ENCODE results near the gene NOTO.

NOTO gene

DNA sequence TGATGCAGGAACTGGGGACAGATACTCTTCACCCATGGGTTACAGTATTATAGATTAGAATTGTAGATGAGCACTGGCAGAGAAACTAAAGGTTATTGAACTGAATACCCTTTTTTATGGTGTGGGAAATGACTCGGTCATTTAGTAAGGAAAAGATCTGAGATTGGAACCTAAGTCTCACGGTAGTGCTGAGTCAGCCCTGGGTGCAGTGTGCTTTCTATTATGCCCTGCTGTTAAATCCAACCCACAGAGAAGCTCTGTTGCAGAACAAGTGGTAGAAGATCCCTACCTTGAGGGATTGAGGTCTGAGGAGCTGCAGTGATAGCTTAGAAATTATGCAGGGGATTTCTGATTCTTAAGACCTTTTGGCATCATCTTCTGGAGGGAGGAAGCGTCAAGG, 44.5 kb downstream of the NOTO start:
- TF ChIP-seq EZH2phosphoT487 (IDR thresholded peaks at IDR 0.05; ENCODE audit: low read depth) = no peak
- TF ChIP-seq, protein P1, sequence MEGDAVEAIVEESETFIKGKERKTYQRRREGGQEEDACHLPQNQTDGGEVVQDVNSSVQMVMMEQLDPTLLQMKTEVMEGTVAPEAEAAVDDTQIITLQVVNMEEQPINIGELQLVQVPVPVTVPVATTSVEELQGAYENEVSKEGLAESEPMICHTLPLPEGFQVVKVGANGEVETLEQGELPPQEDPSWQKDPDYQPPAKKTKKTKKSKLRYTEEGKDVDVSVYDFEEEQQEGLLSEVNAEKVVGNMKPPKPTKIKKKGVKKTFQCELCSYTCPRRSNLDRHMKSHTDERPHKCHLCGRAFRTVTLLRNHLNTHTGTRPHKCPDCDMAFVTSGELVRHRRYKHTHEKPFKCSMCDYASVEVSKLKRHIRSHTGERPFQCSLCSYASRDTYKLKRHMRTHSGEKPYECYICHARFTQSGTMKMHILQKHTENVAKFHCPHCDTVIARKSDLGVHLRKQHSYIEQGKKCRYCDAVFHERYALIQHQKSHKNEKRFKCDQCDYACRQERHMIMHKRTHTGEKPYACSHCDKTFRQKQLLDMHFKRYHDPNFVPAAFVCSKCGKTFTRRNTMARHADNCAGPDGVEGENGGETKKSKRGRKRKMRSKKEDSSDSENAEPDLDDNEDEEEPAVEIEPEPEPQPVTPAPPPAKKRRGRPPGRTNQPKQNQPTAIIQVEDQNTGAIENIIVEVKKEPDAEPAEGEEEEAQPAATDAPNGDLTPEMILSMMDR (IDR thresholded peaks at IDR 0.05; ENCODE audit: low read depth, low read length) = no peak
- peaks cover 80% of the 10 kb centered on the region for H3K36me3 ChIP-seq (replicated peaks; ENCODE audit: low read depth, low read length)
- no peaks in the 10 kb centered on the region for H3K4me1 ChIP-seq (ENCODE audit: low read length)
- no peak overlapping the region for H2AFZ ChIP-seq (ENCODE audit: low read depth, low read length)
- H3K27me3 ChIP-seq (ENCODE audit: low read depth, low read length) = no peaks in the 10 kb centered on the region
- H3K79me2 ChIP-seq (ENCODE audit: low read length) = peaks cover 44% of the 10 kb centered on the region
- no peak overlapping the region for H3K9ac ChIP-seq (ENCODE audit: low read length)
- no peak overlapping the region for H3K4me2 ChIP-seq (ENCODE audit: low read length)
- 0 out of 2 replicates have a peak, but pooled peaks cover 7% of the 10 kb centered on the region for H4K20me1 ChIP-seq (ENCODE audit: insufficient read depth, low read length)
- H3K27ac ChIP-seq (ENCODE audit: low read length) = no peak overlapping the region
- H3K9me3 ChIP-seq (ENCODE audit: insufficient read depth, low read length) = no peaks in the 10 kb centered on the region
- H3K4me3 ChIP-seq (ENCODE audit: low read length) = no peak overlapping the region

DNA sequence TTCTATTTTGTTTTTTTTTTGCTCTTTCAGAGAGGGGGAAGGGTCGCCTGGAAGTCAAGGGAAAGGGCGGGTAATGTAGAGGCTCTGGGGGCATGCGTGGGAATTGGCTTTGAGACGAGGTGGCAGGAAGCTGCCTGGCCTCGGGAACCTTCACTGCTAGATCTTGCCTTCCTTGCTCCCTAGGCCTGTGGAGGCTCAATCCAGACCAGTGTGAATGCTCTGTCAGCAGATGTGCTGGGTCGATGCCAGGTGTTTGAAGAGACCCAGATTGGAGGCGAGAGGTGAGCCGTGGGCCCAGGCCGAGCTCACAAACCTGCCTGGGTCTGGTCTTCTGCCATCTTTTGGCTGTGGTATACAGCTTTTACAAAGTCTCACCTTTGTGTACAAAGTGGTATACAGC, 47.3 kb downstream of the NOTO start:
- Histone ChIP-seq H3K4me1 (ENCODE audit: low read length) (no peaks in the 10 kb centered on the region), H3K4me3 (ENCODE audit: low read length) (no peak overlapping the region), H3K4me2 (ENCODE audit: low read length) (no peak overlapping the region), H3K27ac (ENCODE audit: low read length) (no peak overlapping the region), H2AFZ (ENCODE audit: low read depth, low read length) (no peak overlapping the region), H3K79me2 (ENCODE audit: low read length) (peaks cover 26% of the 10 kb centered on the region), H3K9me3 (ENCODE audit: insufficient read depth, low read length) (no peaks in the 10 kb centered on the region), H3K27me3 (ENCODE audit: low read depth, low read length) (no peaks in the 10 kb centered on the region), H3K36me3 (replicated peaks; ENCODE audit: low read depth, low read length) (peaks cover 85% of the 10 kb centered on the region), H4K20me1 (ENCODE audit: insufficient read depth, low read length) (0 out of 2 replicates have a peak, but pooled peaks cover 7% of the 10 kb centered on the region), H3K9ac (ENCODE audit: low read length) (no peak overlapping the region)
- TF ChIP-seq EZH2phosphoT487 (IDR thresholded peaks at IDR 0.05; ENCODE audit: low read depth) = no peak
- TF ChIP-seq, protein P1 (IDR thresholded peaks at IDR 0.05; ENCODE audit: low read depth, low read length) = no peak

DNA sequence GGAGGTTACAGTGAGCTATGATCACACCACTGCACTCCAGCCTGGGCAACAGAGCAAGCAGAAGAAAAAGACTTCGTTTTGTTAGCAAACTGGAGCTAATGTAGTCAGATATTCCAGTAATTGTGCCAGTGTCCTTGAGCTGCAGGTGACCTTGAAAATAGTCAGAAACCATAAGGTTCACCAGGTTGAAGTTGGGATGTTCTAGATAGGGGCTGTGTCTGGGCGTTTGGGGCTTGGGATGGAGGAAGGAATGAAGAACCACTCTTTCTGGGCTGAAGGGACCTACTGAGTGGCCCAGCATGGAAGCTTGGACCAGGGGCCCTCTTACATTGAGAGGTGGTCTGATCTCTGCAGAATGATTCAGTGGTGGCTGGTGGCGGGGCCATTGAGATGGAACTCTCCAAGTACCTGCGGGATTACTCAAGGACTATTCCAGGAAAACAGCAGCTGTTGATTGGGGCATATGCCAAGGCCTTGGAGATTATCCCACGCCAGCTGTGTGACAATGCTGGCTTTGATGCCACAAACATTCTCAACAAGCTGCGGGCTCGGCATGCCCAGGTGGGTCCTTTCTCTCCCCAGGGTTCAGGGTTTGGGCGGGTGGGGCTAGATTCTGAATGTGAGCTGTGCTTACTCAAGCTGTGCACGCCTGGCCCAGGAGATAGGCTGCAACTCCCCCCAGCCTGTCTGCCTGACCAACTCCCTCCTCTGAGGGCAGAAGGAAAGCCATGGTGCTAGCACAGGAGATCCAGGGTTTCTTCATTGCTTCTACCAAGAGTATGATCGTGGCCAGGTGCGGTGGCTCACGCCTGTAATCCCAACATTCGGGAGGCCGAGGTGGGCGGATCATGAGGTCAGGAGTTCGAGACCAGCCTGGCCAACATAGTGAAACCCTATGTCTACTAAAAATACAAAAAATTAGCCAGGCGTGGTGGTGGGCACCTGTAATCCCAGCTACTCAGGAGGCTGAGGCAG, 48.8 kb downstream of the NOTO start:
- Histone ChIP-seq H3K9me3 (ENCODE audit: insufficient read depth, low read length) (no peaks in the 10 kb centered on the region), H3K4me3 (ENCODE audit: low read length) (no peak overlapping the region), H4K20me1 (ENCODE audit: insufficient read depth, low read length) (0 out of 2 replicates have a peak, but pooled peaks cover 7% of the 10 kb centered on the region), H3K9ac (ENCODE audit: low read length) (no peak overlapping the region), H3K4me1 (ENCODE audit: low read length) (no peaks in the 10 kb centered on the region), H3K27ac (ENCODE audit: low read length) (no peak overlapping the region), H3K27me3 (ENCODE audit: low read depth, low read length) (no peaks in the 10 kb centered on the region), H3K79me2 (ENCODE audit: low read length) (peaks cover 16% of the 10 kb centered on the region), H3K4me2 (ENCODE audit: low read length) (no peak overlapping the region), H2AFZ (ENCODE audit: low read depth, low read length) (no peak overlapping the region), H3K36me3 (replicated peaks; ENCODE audit: low read depth, low read length) (peaks cover 77% of the 10 kb centered on the region)
- TF ChIP-seq, protein P1 (IDR thresholded peaks at IDR 0.05; ENCODE audit: low read depth, low read length) = no peak
- TF ChIP-seq EZH2phosphoT487 (IDR thresholded peaks at IDR 0.05; ENCODE audit: low read depth) = no peak

DNA sequence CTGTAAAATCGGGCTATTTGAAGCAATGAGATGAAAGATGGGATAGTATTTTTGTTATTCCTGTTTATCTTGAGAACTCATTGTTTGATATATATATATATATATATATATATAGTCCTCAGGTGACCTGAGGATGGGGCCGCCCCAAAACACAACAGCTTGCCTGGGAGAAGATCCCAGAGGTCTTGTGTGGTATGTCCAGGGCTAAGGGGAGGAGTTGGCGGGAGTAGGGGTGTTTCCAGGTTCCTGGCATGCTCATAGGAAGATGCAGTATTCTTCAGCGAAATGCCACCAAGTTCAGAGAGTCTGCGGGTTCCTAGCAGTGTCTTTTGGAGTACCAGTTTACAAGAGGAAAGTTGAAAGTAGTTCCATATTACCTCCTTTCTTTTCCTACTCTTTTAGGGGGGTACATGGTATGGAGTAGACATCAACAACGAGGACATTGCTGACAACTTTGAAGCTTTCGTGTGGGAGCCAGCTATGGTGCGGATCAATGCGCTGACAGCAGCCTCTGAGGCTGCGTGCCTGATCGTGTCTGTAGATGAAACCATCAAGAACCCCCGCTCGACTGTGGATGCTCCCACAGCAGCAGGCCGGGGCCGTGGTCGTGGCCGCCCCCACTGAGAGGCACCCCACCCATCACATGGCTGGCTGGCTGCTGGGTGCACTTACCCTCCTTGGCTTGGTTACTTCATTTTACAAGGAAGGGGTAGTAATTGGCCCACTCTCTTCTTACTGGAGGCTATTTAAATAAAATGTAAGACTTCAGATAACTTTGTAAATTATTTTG, 50.1 kb downstream of the NOTO start:
- H2AFZ ChIP-seq (ENCODE audit: low read depth, low read length) = no peak overlapping the region
- no peak overlapping the region for H3K27ac ChIP-seq (ENCODE audit: low read length)
- H3K4me1 ChIP-seq (ENCODE audit: low read length) = no peaks in the 10 kb centered on the region
- H3K9ac ChIP-seq (ENCODE audit: low read length) = no peak overlapping the region
- H3K79me2 ChIP-seq (ENCODE audit: low read length) = 0 out of 2 replicates have a peak, but pooled peaks cover 7% of the 10 kb centered on the region
- no peaks in the 10 kb centered on the region for H3K27me3 ChIP-seq (ENCODE audit: low read depth, low read length)
- peaks cover 68% of the 10 kb centered on the region for H3K36me3 ChIP-seq (replicated peaks; ENCODE audit: low read depth, low read length)
- no peak overlapping the region for H3K4me2 ChIP-seq (ENCODE audit: low read length)
- H4K20me1 ChIP-seq (ENCODE audit: insufficient read depth, low read length) = peaks cover 10% of the 10 kb centered on the region; the same call in 1 of the 2 replicates
- no peak overlapping the region for H3K4me3 ChIP-seq (ENCODE audit: low read length)
- no peak for TF ChIP-seq EZH2phosphoT487 (IDR thresholded peaks at IDR 0.05; ENCODE audit: low read depth)
- TF ChIP-seq, protein P1 (IDR thresholded peaks at IDR 0.05; ENCODE audit: low read depth, low read length) = no peak
- no peaks in the 10 kb centered on the region for H3K9me3 ChIP-seq (ENCODE audit: insufficient read depth, low read length)

All from OCI-LY3 (cell line).